OCI-LY1 (cell line): Measurements from ENCODE around the gene AGL.

Experiments
- EZH2 ChIP-seq: fragments of 200-600 bp; sonication (generic), shearing (Covaris generic); IDR thresholded peaks from 2 replicates; pipeline ENCODE4 v1.8.0; 2017; ENCODE audit warnings: borderline replicate concordance, mixed run types, mild to moderate bottlenecking, antibody characterized with exemption, low read length, moderate library complexity, mixed read lengths
- TF ChIP-seq, protein P1 (sequence below): fragments of 200-600 bp; sonication (generic), shearing (Covaris generic); IDR thresholded peaks from 2 replicates; pipeline ENCODE4 v1.5.1; 2017; ENCODE audit warnings: mild to moderate bottlenecking, antibody characterized with exemption, low read length, moderate library complexity, mixed read lengths

- TF ChIP-seq, protein P1, sequence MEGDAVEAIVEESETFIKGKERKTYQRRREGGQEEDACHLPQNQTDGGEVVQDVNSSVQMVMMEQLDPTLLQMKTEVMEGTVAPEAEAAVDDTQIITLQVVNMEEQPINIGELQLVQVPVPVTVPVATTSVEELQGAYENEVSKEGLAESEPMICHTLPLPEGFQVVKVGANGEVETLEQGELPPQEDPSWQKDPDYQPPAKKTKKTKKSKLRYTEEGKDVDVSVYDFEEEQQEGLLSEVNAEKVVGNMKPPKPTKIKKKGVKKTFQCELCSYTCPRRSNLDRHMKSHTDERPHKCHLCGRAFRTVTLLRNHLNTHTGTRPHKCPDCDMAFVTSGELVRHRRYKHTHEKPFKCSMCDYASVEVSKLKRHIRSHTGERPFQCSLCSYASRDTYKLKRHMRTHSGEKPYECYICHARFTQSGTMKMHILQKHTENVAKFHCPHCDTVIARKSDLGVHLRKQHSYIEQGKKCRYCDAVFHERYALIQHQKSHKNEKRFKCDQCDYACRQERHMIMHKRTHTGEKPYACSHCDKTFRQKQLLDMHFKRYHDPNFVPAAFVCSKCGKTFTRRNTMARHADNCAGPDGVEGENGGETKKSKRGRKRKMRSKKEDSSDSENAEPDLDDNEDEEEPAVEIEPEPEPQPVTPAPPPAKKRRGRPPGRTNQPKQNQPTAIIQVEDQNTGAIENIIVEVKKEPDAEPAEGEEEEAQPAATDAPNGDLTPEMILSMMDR = no peak
- TF ChIP-seq EZH2 = no peak
These were observed at the start of gene AGL for GRCh38 chr1:99849744-99850458.
